Mesendoderm (in vitro differentiated cells): ENCODE data around the gene ADGRG4.
A peak's percentile ranks its signal among the peaks of the same experiment; 100 is the strongest.

Source experiments
- DNase-seq: peaks from one replicate; pipeline ENCODE4 v3.0.0; 2013
- H2AK5ac ChIP-seq: 2 replicates; pipeline ENCODE4 v1.6.1; 2013; ENCODE audit warnings: low read length, inconsistent platforms
- H2BK120ac ChIP-seq: 2 replicates; pipeline ENCODE4 v1.6.1; 2013; ENCODE audit warnings: low read depth, mild to moderate bottlenecking, low read length, moderate library complexity, mixed read lengths
- H2BK15ac ChIP-seq: replicated peaks from 2 replicates; pipeline ENCODE4 v1.6.1; 2013; ENCODE audit warnings: low read depth, mild to moderate bottlenecking, moderate library complexity
- H2BK5ac ChIP-seq: 2 replicates; pipeline ENCODE4 v1.6.1; 2013; ENCODE audit warnings: low read length, inconsistent platforms
- H3K18ac ChIP-seq: 2 replicates; pipeline ENCODE4 v1.6.1; 2013; ENCODE audit warnings: mild to moderate bottlenecking, low read length, mixed read lengths
- H3K23ac ChIP-seq: one replicate; pipeline ENCODE4 v1.6.1; 2013; ENCODE audit warnings: low read length
- H3K27ac ChIP-seq: 2 replicates; pipeline ENCODE4 v1.5.1; 2013; ENCODE audit warnings: low read depth, mild to moderate bottlenecking, inconsistent platforms, low read length, moderate library complexity
- H3K27me3 ChIP-seq: 2 replicates; pipeline ENCODE4 v1.6.1; 2013; ENCODE audit warnings: low read length, control low read depth, mild to moderate bottlenecking, inconsistent platforms; ENCODE audit not compliant: insufficient read depth, poor library complexity
- H3K36me3 ChIP-seq: 2 replicates; pipeline ENCODE4 v1.6.1; 2013; ENCODE audit warnings: low read length, inconsistent platforms; ENCODE audit not compliant: control insufficient read depth, insufficient read depth
- H3K4ac ChIP-seq: one replicate; pipeline ENCODE4 v1.6.1; 2013; ENCODE audit warnings: low read depth, mild to moderate bottlenecking, low read length, moderate library complexity
- H3K4me1 ChIP-seq: 2 replicates; pipeline ENCODE4 v1.6.1; 2013; ENCODE audit warnings: low read depth, low read length, inconsistent platforms; ENCODE audit not compliant: control insufficient read depth
- H3K4me2 ChIP-seq: 2 replicates; pipeline ENCODE4 v1.6.1; 2013; ENCODE audit warnings: low read length
- H3K4me3 ChIP-seq: 2 replicates; pipeline ENCODE4 v1.5.1; 2013; ENCODE audit warnings: mild to moderate bottlenecking, low read length
- H3K56ac ChIP-seq: one replicate; pipeline ENCODE4 v1.6.1; 2013; ENCODE audit warnings: low read length
- H3K79me1 ChIP-seq: 2 replicates; pipeline ENCODE4 v1.6.1; 2013; ENCODE audit warnings: low read length, inconsistent platforms
- H3K79me2 ChIP-seq: 2 replicates; pipeline ENCODE4 v1.6.1; 2013; ENCODE audit warnings: mild to moderate bottlenecking, low read length; ENCODE audit not compliant: control insufficient read depth, insufficient read depth
- H3K9ac ChIP-seq: 2 replicates; pipeline ENCODE4 v1.6.1; 2013; ENCODE audit warnings: low read length, inconsistent platforms
- H4K5ac ChIP-seq: one replicate; pipeline ENCODE4 v1.6.1; 2013; ENCODE audit warnings: low read length
- H4K8ac ChIP-seq: one replicate; pipeline ENCODE4 v1.6.1; 2013; ENCODE audit warnings: low read depth, mild to moderate bottlenecking, control low read depth, low read length, moderate library complexity
- WGBS: extraction: QIAGEN DNeasy Blood & Tissue Kit; methylation state at CpG from one replicate; pipeline ENCODE4 v1.1.7; 2013; ENCODE audit warnings: low lambda C conversion rate, missing lambda C conversion rate; ENCODE audit not compliant: insufficient coverage; ENCODE audit errors: extremely low coverage; 5-methylcytosine and 5-hydroxymethylcytosine counted together

The ADGRG4 gene

DNA sequence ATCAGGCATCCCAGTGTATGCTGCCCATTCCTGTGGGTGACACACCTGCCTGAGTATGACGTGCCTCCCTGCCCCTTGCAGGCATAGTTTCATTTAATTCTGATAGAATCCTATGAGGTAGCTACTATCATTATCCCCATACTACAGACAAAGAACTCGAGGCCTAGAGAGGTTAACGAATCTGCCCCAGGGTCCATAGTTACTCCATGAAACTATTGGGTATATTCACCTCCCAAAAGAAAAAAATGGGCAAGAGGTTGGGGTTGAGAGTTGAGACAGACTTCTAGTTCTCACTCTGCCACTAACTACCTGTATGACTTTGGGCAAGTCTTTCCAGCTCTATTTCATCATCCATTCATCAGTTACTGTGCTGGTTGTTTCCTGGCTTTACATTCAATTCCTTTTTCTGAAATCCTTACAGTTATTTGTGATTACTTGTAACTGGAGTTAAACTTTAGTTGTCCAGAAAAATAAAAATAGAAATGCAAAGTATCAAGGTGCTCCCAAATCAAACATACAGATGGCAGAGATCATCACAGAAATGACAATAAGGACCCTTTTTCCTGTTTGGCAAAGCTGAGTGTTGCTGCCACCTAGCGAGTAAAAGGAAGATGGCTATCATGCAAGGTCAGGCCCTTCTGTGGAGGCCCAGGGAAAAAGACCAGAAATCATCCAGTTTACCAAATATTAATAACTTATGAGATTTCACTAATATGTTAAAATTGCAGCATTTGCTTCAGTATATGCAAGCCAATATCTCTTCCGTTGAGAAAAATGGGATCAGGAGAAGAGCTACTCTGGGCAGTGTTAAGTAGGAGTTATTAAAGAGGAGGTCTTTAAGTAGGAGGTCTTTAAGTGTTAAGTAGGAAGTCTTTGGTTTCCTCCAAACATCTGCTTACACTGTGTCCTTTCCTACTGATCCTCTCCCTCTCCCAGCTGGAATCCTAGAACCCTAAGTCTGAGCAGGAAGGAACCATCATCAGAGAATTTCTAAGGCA is 32.4 kb upstream of the ADGRG4 start:
- H2BK15ac ChIP-seq: no peak overlapping the region
- H3K4me2 ChIP-seq: no peak overlapping the region
- no peak overlapping the region for H3K23ac ChIP-seq
- H3K79me1 ChIP-seq: no peaks in the 10 kb centered on the region
- no peaks in the 10 kb centered on the region for H3K79me2 ChIP-seq
- no peak overlapping the region for H2BK5ac ChIP-seq
- H3K36me3 ChIP-seq: no peaks in the 10 kb centered on the region
- H3K4me3 ChIP-seq: no peak overlapping the region
- no peak overlapping the region for H3K56ac ChIP-seq
- H4K5ac ChIP-seq: no peak overlapping the region
- no peaks in the 10 kb centered on the region for H3K4me1 ChIP-seq
- no peak overlapping the region for H3K9ac ChIP-seq
- H2BK120ac ChIP-seq: no peak overlapping the region
- H3K27ac ChIP-seq: no peak overlapping the region
- no peak overlapping the region for H2AK5ac ChIP-seq
- no CpG with 5 or more reads among the region's 5 CpGs for WGBS
- H3K4ac ChIP-seq: no peak overlapping the region
- peak; percentile 29 for DNase-seq
- no peak overlapping the region for H4K8ac ChIP-seq
- H3K27me3 ChIP-seq: no peaks in the 10 kb centered on the region
- no peak overlapping the region for H3K18ac ChIP-seq

DNA sequence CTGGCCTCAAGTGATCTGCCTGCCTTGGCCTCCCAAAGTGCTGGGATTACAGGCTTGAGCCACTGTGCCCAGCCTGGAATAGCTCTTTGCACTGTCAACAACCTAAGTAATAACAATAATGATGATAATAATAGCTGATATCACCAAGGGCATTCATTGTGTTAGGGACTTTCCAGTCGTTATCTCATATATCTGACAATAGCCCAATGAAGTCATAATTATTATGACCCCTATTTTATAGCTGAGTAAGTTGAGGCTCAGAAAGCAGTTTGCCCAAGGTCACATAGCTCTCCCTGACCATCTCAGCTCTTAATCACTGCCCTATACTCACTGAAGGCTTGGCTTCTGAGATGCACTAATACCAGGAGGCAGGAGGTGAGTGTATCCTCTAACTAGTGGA is 30.8 kb upstream of the ADGRG4 start:
- no peak overlapping the region for H3K27ac ChIP-seq
- H4K8ac ChIP-seq: no peak overlapping the region
- no peaks in the 10 kb centered on the region for H3K36me3 ChIP-seq
- no peaks in the 10 kb centered on the region for H3K27me3 ChIP-seq
- H3K18ac ChIP-seq: no peak overlapping the region
- H2BK5ac ChIP-seq: no peak overlapping the region
- H4K5ac ChIP-seq: no peak overlapping the region
- H3K4me2 ChIP-seq: no peak overlapping the region
- H3K23ac ChIP-seq: no peak overlapping the region
- no peak overlapping the region for H2BK120ac ChIP-seq
- no peak overlapping the region for H3K56ac ChIP-seq
- no peak overlapping the region for H3K4ac ChIP-seq
- no peaks in the 10 kb centered on the region for H3K79me1 ChIP-seq
- no peak overlapping the region for H2BK15ac ChIP-seq
- H3K4me1 ChIP-seq: no peaks in the 10 kb centered on the region
- DNase-seq: no peak
- H2AK5ac ChIP-seq: no peak overlapping the region
- no peaks in the 10 kb centered on the region for H3K79me2 ChIP-seq
- no peak overlapping the region for H3K9ac ChIP-seq
- no peak overlapping the region for H3K4me3 ChIP-seq
- WGBS: no CpG with 5 or more reads among the region's 1 CpG

DNA sequence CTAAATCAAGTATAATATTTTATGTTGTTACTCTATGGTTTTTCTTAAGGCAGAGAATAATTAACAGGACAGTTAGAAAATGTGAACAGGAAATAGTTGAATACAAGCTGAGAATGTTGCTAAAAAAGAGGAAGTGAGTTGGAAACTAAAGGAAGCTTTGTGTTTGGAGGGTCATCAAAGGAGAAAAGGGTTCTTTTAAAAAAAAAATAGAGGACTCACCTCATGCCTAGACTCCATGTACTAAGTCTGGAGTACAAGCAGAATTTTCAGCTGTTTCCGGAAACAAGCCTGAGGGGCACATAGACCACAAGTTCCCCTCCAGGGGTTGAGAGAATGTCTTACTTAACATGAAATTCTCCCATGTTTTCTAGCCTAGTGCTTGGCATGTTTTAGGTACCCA is 29.5 kb upstream of the ADGRG4 start:
- H3K4ac ChIP-seq: no peak overlapping the region
- no peak for DNase-seq
- no peak overlapping the region for H3K27ac ChIP-seq
- H2BK15ac ChIP-seq: no peak overlapping the region
- no peaks in the 10 kb centered on the region for H3K4me1 ChIP-seq
- no peak overlapping the region for H2BK120ac ChIP-seq
- H4K5ac ChIP-seq: no peak overlapping the region
- no peak overlapping the region for H3K9ac ChIP-seq
- H3K4me2 ChIP-seq: no peak overlapping the region
- no peaks in the 10 kb centered on the region for H3K79me2 ChIP-seq
- H3K56ac ChIP-seq: no peak overlapping the region
- H3K27me3 ChIP-seq: no peaks in the 10 kb centered on the region
- no peak overlapping the region for H4K8ac ChIP-seq
- no peaks in the 10 kb centered on the region for H3K36me3 ChIP-seq
- H2AK5ac ChIP-seq: no peak overlapping the region
- no CpG with 5 or more reads among the region's 1 CpG for WGBS
- H3K79me1 ChIP-seq: no peaks in the 10 kb centered on the region
- no peak overlapping the region for H3K4me3 ChIP-seq
- no peak overlapping the region for H3K23ac ChIP-seq
- H3K18ac ChIP-seq: no peak overlapping the region
- no peak overlapping the region for H2BK5ac ChIP-seq

DNA sequence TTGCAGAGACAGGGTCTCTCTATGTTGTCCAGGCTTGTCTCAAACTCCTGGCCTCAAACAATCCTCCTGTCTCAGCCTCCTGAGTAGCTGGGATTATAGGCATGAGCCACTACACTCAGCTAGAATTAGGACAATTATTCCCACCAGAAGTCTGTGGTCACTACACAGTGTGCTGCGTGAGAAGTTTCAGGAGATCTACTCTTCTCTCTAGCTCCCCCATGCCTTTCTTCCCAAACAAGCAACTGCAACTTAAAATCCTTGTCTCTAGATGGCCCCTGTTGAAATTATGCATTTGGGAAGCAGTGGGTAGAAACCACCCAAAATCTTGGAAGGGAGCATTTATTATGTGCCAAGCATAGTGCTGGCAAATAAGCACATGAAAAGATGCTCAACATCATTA is 28.4 kb upstream of the ADGRG4 start:
- Histone ChIP-seq H3K4ac (no peak overlapping the region), H2BK15ac (no peak overlapping the region), H2BK120ac (no peak overlapping the region), H3K79me1 (no peaks in the 10 kb centered on the region), H3K4me3 (no peak overlapping the region), H3K18ac (no peak overlapping the region), H4K8ac (no peak overlapping the region), H4K5ac (no peak overlapping the region), H3K56ac (no peak overlapping the region), H3K9ac (no peak overlapping the region), H3K79me2 (no peaks in the 10 kb centered on the region), H3K27ac (no peak overlapping the region), H3K4me1 (no peaks in the 10 kb centered on the region), H2BK5ac (no peak overlapping the region), H3K4me2 (no peak overlapping the region), H3K27me3 (no peaks in the 10 kb centered on the region), H3K36me3 (no peaks in the 10 kb centered on the region), H2AK5ac (no peak overlapping the region), H3K23ac (no peak overlapping the region)
- DNase-seq: no peak
- WGBS: no CpG with 5 or more reads among the region's 1 CpG

DNA sequence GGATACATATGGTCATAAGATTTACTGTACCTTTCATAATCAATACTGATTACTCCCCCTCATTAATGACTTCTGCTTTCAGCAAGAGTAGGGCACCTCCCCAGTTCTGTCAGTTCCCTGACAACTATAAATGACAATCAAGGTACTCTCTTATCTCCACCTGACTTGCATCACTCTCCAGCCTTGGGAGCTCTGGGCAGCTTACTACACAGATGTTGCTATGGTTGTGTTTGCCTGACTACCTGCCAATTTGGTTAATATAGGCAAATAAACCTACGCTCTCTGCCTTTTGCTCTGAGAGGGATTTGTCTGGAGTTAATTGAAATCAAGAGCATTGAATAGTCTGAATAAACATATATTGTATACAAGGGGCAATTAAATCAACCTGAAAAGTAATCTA is 26.8 kb upstream of the ADGRG4 start:
- Histone ChIP-seq H3K9ac (no peak overlapping the region), H3K4me3 (no peak overlapping the region), H2BK15ac (no peak overlapping the region), H2BK120ac (no peak overlapping the region), H3K4me1 (no peaks in the 10 kb centered on the region), H3K79me1 (no peaks in the 10 kb centered on the region), H3K27ac (no peak overlapping the region), H3K18ac (no peak overlapping the region), H4K8ac (no peak overlapping the region), H3K36me3 (no peaks in the 10 kb centered on the region), H3K4ac (no peak overlapping the region), H3K27me3 (no peaks in the 10 kb centered on the region), H2AK5ac (no peak overlapping the region), H3K56ac (no peak overlapping the region), H3K4me2 (no peak overlapping the region), H2BK5ac (no peak overlapping the region), H4K5ac (no peak overlapping the region), H3K23ac (no peak overlapping the region), H3K79me2 (no peaks in the 10 kb centered on the region)
- DNase-seq: no peak
- no CpG with 5 or more reads among the region's 1 CpG for WGBS
